ENCODE measurements around the gene TP53I3.

- TF ChIP-seq CEBPB (IDR thresholded peaks at IDR 0.05) (no peak), FOXM1 (IDR thresholded peaks at IDR 0.05; ENCODE audit: borderline replicate concordance, low read depth) (no peak), TAF1 (IDR thresholded peaks at IDR 0.05; ENCODE audit: low read depth) (no peak), RAD21 (IDR thresholded peaks at IDR 0.05; ENCODE audit: low read depth) (no peak), EP300 (IDR thresholded peaks at IDR 0.05; ENCODE audit: borderline replicate concordance) (no peak), TEAD4 (IDR thresholded peaks at IDR 0.05) (no peak), YY1 (IDR thresholded peaks at IDR 0.05; ENCODE audit: low read depth) (no peak), CREB1 (IDR thresholded peaks at IDR 0.05; ENCODE audit: low read depth) (no peak), EGR1 (IDR thresholded peaks at IDR 0.05) (no peak), TCF12 (IDR thresholded peaks at IDR 0.05; ENCODE audit: low read depth) (no peak), NFIC (IDR thresholded peaks at IDR 0.05) (no peak), USF1 (IDR thresholded peaks at IDR 0.05) (no peak)
- TF ChIP-seq, protein P1, sequence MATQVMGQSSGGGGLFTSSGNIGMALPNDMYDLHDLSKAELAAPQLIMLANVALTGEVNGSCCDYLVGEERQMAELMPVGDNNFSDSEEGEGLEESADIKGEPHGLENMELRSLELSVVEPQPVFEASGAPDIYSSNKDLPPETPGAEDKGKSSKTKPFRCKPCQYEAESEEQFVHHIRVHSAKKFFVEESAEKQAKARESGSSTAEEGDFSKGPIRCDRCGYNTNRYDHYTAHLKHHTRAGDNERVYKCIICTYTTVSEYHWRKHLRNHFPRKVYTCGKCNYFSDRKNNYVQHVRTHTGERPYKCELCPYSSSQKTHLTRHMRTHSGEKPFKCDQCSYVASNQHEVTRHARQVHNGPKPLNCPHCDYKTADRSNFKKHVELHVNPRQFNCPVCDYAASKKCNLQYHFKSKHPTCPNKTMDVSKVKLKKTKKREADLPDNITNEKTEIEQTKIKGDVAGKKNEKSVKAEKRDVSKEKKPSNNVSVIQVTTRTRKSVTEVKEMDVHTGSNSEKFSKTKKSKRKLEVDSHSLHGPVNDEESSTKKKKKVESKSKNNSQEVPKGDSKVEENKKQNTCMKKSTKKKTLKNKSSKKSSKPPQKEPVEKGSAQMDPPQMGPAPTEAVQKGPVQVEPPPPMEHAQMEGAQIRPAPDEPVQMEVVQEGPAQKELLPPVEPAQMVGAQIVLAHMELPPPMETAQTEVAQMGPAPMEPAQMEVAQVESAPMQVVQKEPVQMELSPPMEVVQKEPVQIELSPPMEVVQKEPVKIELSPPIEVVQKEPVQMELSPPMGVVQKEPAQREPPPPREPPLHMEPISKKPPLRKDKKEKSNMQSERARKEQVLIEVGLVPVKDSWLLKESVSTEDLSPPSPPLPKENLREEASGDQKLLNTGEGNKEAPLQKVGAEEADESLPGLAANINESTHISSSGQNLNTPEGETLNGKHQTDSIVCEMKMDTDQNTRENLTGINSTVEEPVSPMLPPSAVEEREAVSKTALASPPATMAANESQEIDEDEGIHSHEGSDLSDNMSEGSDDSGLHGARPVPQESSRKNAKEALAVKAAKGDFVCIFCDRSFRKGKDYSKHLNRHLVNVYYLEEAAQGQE (IDR thresholded peaks at IDR 0.05; ENCODE audit: low read depth): no peak
- TF ChIP-seq, protein P2, sequence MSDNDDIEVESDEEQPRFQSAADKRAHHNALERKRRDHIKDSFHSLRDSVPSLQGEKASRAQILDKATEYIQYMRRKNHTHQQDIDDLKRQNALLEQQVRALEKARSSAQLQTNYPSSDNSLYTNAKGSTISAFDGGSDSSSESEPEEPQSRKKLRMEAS (IDR thresholded peaks at IDR 0.05): no peak
Measured at GRCh38 chr2:24086241-24086640, 1.6 kb upstream of the TP53I3 start.

Measured in Ishikawa (cell line).